Activated T-cell treated with anti-CD3 and anti-CD28 coated beads for 1 hour (primary cell): ENCODE measurements around the gene MACO1.
"Not testable (repeated sequence)": the region's sequence is repeated elsewhere in the genome, so short reads cannot be mapped to it uniquely, and the experiment has no call there.

ENCODE experiments used
- DNase-seq: peaks from one replicate; pipeline ENCODE4 v3.0.0-alpha.2; 2020; ENCODE audit warnings: low read depth

The MACO1 gene, protein sequence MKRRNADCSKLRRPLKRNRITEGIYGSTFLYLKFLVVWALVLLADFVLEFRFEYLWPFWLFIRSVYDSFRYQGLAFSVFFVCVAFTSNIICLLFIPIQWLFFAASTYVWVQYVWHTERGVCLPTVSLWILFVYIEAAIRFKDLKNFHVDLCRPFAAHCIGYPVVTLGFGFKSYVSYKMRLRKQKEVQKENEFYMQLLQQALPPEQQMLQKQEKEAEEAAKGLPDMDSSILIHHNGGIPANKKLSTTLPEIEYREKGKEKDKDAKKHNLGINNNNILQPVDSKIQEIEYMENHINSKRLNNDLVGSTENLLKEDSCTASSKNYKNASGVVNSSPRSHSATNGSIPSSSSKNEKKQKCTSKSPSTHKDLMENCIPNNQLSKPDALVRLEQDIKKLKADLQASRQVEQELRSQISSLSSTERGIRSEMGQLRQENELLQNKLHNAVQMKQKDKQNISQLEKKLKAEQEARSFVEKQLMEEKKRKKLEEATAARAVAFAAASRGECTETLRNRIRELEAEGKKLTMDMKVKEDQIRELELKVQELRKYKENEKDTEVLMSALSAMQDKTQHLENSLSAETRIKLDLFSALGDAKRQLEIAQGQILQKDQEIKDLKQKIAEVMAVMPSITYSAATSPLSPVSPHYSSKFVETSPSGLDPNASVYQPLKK

GRCh38 chr1:25430073-25430966 is at the start of gene MACO1:
Gene MACO1 (plus strand): TSS chr1:25430897. CDS start chr1:25431099, 202 bp downstream.
- DNase-seq: peak; percentile 94

- DNase-seq: not testable (repeated sequence)
Observed at GRCh38 chr1:25382543-25382942, 48.2 kb upstream of the MACO1 start.

GRCh38 chr1:25383090-25383489 is 47.6 kb upstream of the MACO1 start:
- not testable (repeated sequence) for DNase-seq

GRCh38 chr1:25383875-25384274 is 46.8 kb upstream of the MACO1 start:
- DNase-seq: not testable (repeated sequence)

DNA sequence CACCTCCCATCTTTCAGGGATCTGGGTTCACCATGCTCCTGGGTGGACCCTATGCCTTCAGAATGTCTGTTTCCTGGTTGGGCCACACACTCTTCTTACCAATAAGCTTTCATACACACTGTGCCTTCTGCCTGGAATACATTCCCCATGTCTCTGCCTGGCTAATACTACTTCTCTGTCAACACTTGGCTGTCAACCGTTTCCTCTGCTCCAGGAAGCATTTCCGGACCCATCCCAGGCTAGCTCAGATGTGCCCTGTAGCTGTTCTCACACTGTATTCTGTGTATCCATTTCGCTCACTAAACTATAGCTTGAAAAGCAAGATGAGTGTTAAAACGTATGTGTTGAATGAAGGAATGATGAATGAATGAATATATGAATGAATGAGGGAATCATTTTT is 43.6 kb upstream of the MACO1 start:
- DNase-seq: not testable (repeated sequence)

- not testable (repeated sequence) for DNase-seq
Observed at GRCh38 chr1:25388691-25389090, 42.0 kb upstream of the MACO1 start.

- DNase-seq: not testable (repeated sequence)
Observed at GRCh38 chr1:25389721-25390120, 41.0 kb upstream of the MACO1 start.

DNA sequence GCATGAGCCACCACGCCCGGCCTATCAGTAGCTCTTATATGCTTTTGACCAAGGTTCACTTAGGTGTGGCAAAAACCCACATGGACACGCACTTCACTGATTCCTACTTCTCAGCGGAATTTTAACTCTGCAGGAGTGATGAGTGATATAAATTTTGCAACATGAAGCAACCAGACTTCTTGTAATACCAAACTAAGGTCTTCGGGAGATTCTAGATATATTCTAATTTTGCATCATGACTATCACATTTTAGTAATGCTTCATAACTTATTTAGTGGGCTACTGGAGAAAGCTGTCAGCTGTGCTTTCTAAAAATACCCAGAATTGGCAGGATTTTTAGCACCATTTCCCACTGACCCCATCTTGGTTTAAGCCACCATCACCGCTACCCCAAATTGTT is 37.9 kb upstream of the MACO1 start:
- no peak for DNase-seq

DNA sequence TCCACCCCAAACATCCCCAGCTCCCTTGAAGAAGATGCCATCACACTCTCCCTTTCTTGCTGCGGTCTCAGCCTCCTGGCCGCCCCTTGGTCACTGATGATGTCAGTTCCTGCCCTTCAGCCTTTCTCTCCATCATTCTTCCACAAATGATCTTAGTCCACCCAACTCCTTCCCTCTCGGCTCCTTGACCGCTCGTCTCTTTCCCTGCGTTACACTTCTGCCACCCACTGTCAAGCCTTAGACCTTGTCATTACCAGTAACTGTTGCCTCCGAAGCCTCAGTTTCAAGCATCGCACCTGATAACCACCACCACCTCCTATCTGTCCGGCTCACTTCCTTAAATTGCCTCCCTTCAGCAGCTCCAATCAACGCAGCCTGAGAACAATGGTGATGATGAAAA is 33.1 kb upstream of the MACO1 start:
- DNase-seq: not testable (repeated sequence)

DNA sequence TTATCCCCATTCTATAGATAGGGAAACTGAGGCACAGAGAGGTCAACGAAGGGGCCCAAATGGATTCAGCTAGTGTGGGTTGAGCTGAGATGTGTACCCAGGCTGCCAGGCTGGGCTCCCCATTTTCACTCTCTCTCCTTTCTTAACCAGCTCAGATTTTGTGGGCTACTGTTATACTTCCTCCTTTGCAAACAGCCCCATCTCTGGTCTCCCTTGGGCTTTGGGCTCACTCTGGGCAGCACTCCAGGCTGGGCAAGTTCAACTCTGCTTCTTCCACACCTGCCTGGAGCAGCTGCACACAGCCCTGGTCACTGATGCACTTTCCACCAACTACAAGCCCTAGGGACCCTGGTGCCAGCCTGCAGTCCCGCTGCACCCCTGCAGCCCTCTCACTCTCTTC is 32.6 kb upstream of the MACO1 start:
- not testable (repeated sequence) for DNase-seq

- DNase-seq: not testable (repeated sequence)
Observed at GRCh38 chr1:25402947-25403803, 27.5 kb upstream of the MACO1 start.

DNA sequence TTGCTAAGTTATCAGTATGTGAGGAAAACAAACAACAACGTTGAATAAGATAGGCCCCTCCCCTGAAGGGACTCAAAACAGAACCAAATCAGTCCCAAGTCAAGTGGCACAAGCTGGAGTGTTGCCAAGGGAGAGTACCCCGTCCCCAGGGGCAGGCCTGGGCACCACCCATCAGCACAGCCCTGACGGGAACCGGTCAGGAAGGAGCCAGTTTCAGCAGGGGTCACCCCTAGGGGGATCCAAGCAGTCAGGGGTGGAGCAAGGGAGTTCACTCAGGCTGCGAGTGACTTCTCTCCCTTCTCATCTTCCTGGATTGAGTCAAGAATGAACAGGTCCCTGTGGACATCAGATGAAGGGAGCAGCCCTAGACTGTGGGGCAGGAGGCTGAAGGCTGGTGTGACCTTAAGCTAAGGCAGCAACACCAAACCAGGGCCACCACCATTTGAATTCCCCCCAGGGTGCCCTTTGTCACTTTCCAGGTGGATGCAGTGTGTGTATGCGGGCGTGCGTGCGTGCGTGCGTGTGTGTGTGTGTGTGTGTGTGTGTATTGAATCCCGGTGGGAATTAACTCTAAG is 24.9 kb upstream of the MACO1 start:
- not testable (repeated sequence) for DNase-seq

GRCh38 chr1:25409641-25410427 is 20.9 kb upstream of the MACO1 start:
- not testable (repeated sequence) for DNase-seq

GRCh38 chr1:25412872-25413623 is 17.6 kb upstream of the MACO1 start:
- not testable (repeated sequence) for DNase-seq

GRCh38 chr1:25414157-25414556 is 16.5 kb upstream of the MACO1 start:
- not testable (repeated sequence) for DNase-seq

DNA sequence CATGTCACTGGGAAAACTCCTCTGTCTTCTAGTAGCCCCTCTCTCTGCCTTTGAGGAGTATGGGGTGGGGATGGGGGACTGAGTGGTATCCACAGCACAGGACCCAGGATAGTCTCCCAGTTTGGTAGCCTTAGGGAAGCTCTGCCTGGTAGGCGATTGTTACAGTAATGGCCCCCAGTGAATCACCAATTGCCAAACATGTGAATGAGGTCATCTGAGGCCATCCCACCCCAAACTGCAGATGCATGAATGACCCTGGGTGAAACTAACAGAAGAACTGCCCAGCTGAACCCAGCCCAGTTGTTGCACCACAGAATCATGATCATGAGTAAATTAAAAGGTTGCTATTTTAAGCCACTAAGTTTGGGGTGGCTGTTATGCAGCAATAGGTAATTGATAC is 16.1 kb upstream of the MACO1 start:
- not testable (repeated sequence) for DNase-seq

DNA sequence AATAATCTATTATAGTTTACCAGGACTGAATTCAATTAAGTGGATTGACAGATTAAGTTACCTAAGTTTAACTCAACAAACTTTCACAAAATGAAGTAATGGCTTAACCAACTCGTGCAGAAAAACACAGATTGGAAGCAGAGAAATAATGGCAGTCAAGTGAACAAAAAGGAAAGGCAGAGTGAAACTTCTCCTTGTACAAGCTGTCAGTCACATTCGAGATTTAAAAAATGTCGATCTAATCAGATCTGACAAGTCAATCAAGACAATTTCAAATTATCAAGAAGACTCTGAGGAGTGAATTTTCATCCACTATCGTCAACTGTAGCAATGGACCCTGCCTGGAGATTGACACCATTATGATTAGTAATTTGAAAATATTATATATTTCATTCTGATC is 13.4 kb upstream of the MACO1 start:
- not testable (repeated sequence) for DNase-seq

DNA sequence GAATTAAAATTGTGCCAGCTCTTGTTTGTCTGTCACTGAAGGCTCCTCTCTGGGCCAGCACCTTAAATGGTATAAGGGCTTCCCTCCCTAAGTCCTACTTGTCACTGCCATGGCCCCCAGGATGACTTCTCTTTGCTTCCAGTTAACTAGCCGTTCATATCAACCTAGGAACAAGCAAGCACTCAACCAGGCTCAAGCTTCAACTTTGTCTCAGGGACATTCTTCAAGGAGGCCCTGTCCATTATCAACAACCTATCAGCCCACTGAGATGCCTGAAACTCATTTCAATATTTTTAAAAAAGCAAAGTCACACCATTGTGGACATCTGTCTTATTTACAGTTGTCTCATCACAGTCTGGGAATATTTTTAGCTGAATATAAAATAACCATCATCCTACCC is 11.4 kb upstream of the MACO1 start:
- DNase-seq: not testable (repeated sequence)

DNA sequence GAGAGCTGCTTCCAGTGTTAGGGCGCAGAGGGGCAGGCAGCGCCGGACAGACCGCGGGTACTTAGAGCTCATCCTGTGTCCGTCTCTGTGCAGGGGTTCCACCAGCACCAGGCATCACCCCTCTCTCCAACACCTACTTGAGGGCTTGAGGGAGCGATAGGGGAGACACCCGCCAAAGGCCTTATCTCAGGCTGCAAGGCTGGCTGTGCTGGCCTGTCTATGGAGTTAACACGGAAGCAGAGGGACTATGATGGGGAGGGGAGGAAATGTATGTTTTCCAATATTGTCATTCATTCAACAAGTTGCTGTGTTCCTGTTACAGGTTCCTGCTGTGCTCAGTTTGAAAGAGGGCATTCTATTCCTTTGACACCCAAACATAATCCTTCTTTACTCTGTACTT is 10.0 kb upstream of the MACO1 start, which contains the start of gene RHCE:
Gene RHCE (minus strand): TSS at position 111 of the 400 bp plus-strand sequence. CDS start 39 bp downstream, at position 72.
- not testable (repeated sequence) for DNase-seq
